HepG2 (cell line): ENCODE data around the gene PGRMC1. TPM values are rescaled to one million over a fixed set of nuclear protein-coding genes. Genes with fewer than 3 reads are reported as not detected.
"Not testable (repeated sequence)": the region's sequence is repeated elsewhere in the genome, so short reads cannot be mapped to it uniquely, and the experiment has no call there.

ENCODE experiments used
- ATAC-seq: fragments of 200-7000 bp; cut with Tn5 transposase; 3 replicates; pipeline ENCODE4 v1.9.1; 2020; ENCODE audit warnings: mild to moderate bottlenecking, moderate library complexity
- BruUV-seq: library from RNA; stranded (reverse); fragments of 400-500 nt; replicated peaks from 2 replicates; lab custom pipeline; 2021; lab: Mats Ljungman, UMichigan
- CTCF ChIA-PET: fragments of 300-600 bp; formaldehyde crosslinking; extraction: SDS; loops from one replicate; lab custom pipeline; 2021; ENCODE audit warnings: low total read pairs, inconsistent platforms, low intra/inter-chr PET ratio; lab: Yijun Ruan, JAX
- POLR2A ChIA-PET: fragments of 350-600 bp; sonication (Branson Sonifier 250); formaldehyde crosslinking; loops from one replicate; lab custom pipeline; 2020; ENCODE audit warnings: antibody characterized with exemption, inconsistent platforms; lab: Yijun Ruan, JAX
- DNase-seq: peaks from one replicate; pipeline ENCODE4 v3.0.0-alpha.2; 2015; ENCODE audit warnings: low spot score
- FAIRE-seq: peaks from 3 replicates; lab custom pipeline; 2011; peaks lifted over from hg19 to GRCh38; lab: Jason Lieb, UNC
- H2AFZ ChIP-seq: one replicate; pipeline ENCODE4 v1.6.1; 2011; ENCODE audit warnings: low read length, inconsistent platforms
- H3K27ac ChIP-seq: fragments of 300-600 bp; 3 replicates; pipeline ENCODE4 v1.8.0; 2011; ENCODE audit warnings: mixed run types, mild to moderate bottlenecking, mixed read lengths, low read length, inconsistent platforms; ENCODE audit not compliant: insufficient read depth; ENCODE audit errors: extremely low read length
- H3K27me3 ChIP-seq, 2 experiments: fragments of 200-600 bp in 1 of 2; 2 replicates in 1 of 2; 3 replicates in 1 of 2; pipeline versions ENCODE4 v1.6.0 to v1.8.0; 2011; ENCODE audit warnings: low read length in 2 of 2, mild to moderate bottlenecking in 2 of 2, moderate library complexity in 2 of 2, inconsistent platforms in 1 of 2; ENCODE audit not compliant: insufficient read depth in 2 of 2, control insufficient read depth in 1 of 2
- H3K36me3 ChIP-seq, 2 experiments: fragments of 200-600 bp in 1 of 2; replicated peaks in 1 of 2; 2 replicates in 1 of 2; 3 replicates in 1 of 2; pipeline versions ENCODE4 v1.5.1 to v1.8.0; 2011; ENCODE audit warnings: low read length in 2 of 2, inconsistent platforms in 1 of 2; ENCODE audit not compliant: insufficient read depth in 2 of 2, control insufficient read depth in 1 of 2
- H3K4me1 ChIP-seq: 2 replicates; pipeline ENCODE4 v1.5.1; 2012; ENCODE audit warnings: low read length, inconsistent platforms; ENCODE audit not compliant: insufficient read depth
- H3K4me2 ChIP-seq: 2 replicates; pipeline ENCODE4 v1.6.0; 2011; ENCODE audit warnings: low read depth, low read length, inconsistent platforms
- H3K4me3 ChIP-seq, 3 experiments: fragments of 200-600 bp in 1 of 3; sonication (generic), shearing (Covaris generic) in 1 of 3; replicated peaks in 1 of 3; 2 replicates each; pipeline ENCODE4 v1.5.1; 2011 to 2016; ENCODE audit warnings: low read length in 3 of 3, inconsistent platforms in 2 of 3, low read depth in 2 of 3, mild to moderate bottlenecking in 2 of 3, control low read depth in 1 of 3, mixed read lengths in 1 of 3; ENCODE audit not compliant: insufficient read depth in 1 of 3
- H3K79me2 ChIP-seq: one replicate; pipeline ENCODE4 v1.6.1; 2011; ENCODE audit warnings: low read length, inconsistent platforms; ENCODE audit not compliant: insufficient read depth
- H3K9ac ChIP-seq: 2 replicates; pipeline ENCODE4 v1.6.0; 2011; ENCODE audit warnings: mild to moderate bottlenecking, low read depth, low read length, inconsistent platforms; ENCODE audit not compliant: insufficient read depth
- H3K9me3 ChIP-seq: 2 replicates; pipeline ENCODE4 v1.5.1; 2012; ENCODE audit warnings: mild to moderate bottlenecking, low read length
- H4K20me1 ChIP-seq: 2 replicates; pipeline ENCODE4 v1.6.0; 2011; ENCODE audit warnings: inconsistent platforms, mild to moderate bottlenecking, low read length, moderate library complexity; ENCODE audit not compliant: insufficient read depth
- DR1 ChIP-seq: sonication (generic); formaldehyde crosslinking; IDR thresholded peaks from 2 replicates; pipeline ENCODE4 v1.8.0; 2021; ENCODE audit warnings: mild to moderate bottlenecking, missing genetic modification reagents, inconsistent platforms
- HNF4G ChIP-seq, 2 experiments: sonication (generic) in 1 of 2; formaldehyde crosslinking in 1 of 2; IDR thresholded peaks; 2 replicates each; pipeline versions ENCODE4 v1.4.0 to v1.6.1; 2011 to 2020; ENCODE audit warnings: borderline replicate concordance in 2 of 2, low read depth in 2 of 2, mild to moderate bottlenecking in 2 of 2, low read length in 1 of 2, missing genetic modification reagents in 1 of 2, moderate library complexity in 1 of 2
- HOXD1 ChIP-seq: sonication (generic); formaldehyde crosslinking; IDR thresholded peaks from 2 replicates; pipeline ENCODE4 v1.5.0; 2020; ENCODE audit warnings: missing genetic modification reagents
- LCORL ChIP-seq, 2 experiments: fragments of 450-650 bp in 1 of 2; sonication (generic) in 1 of 2; formaldehyde crosslinking in 1 of 2; IDR thresholded peaks; 2 replicates each; pipeline versions ENCODE4 v1.5.0 to v1.6.1; 2017 to 2020; ENCODE audit warnings: antibody characterized with exemption in 1 of 2, missing genetic modification reagents in 1 of 2
- MZF1 ChIP-seq: sonication (generic); formaldehyde crosslinking; IDR thresholded peaks from 2 replicates; pipeline ENCODE4 v1.8.1; 2023; ENCODE audit warnings: mild to moderate bottlenecking, missing genetic modification reagents, borderline replicate concordance
- ZNF292 ChIP-seq: sonication (generic); formaldehyde crosslinking; IDR thresholded peaks from 2 replicates; pipeline ENCODE4 v1.8.1; 2022; ENCODE audit warnings: mild to moderate bottlenecking, low read depth, missing genetic modification reagents, borderline replicate concordance
- ZNF616 ChIP-seq: sonication (generic); formaldehyde crosslinking; IDR thresholded peaks from 2 replicates; pipeline ENCODE4 v1.5.0; 2020; ENCODE audit warnings: low read depth, mild to moderate bottlenecking, missing genetic modification reagents
- WGBS: methylation state at CpG from one replicate; pipeline ENCODE4 v1.1.6; 2017; ENCODE audit warnings: low lambda C conversion rate; 5-methylcytosine and 5-hydroxymethylcytosine counted together
- in situ Hi-C: cut with HindIII; loops from 2 replicates; pipeline ENCODE4 v1.10.0; 2017; ENCODE audit warnings: low pct_unique_long_range_greater_than_20kb; ENCODE audit not compliant: extremely low pct_ligation_motif_present
- intact Hi-C: fragments of 100-400 bp; cut with micrococcal nuclease; formaldehyde crosslinking; loops from one replicate; pipeline ENCODE4 v1.10.0; 2022; ENCODE audit not compliant: unreplicated experiment
- polyA plus RNA-seq, 8 experiments: library from polyadenylated mRNA; depleted of rRNA in 3 of 8; stranded (reverse) in 7 of 8; unstranded in 1 of 8; fragments of >200 nt; fragmentation: Illumina TruSeq in 4 of 8; extraction: Trizol in 4 of 8; gene quantifications; 2 replicates each; pipeline versions ENCODE4 v1.2.1 to v1.2.3, GENCODE V29; 2011 to 2016; ENCODE audit warnings: low read depth in 4 of 8, missing spikeins in 1 of 8, mixed read lengths in 1 of 8; ENCODE audit not compliant: insufficient read depth in 1 of 8
- total RNA-seq, 5 experiments: library from RNA; depleted of rRNA; stranded (reverse); fragments of >200 nt; fragmentation: Illumina TruSeq; extraction: Trizol; gene quantifications; 2 replicates each; pipeline ENCODE4 v1.2.3, GENCODE V29; 2016; ENCODE audit warnings: low read depth in 1 of 5

The PGRMC1 gene
- total and polyA plus RNA-seq, 2 of the 13 experiments (the other 11 are each of a cell fraction or from before 2014, with no cell fraction given), result 44.7 to 124 TPM

GRCh38 chrX:119273420-119274192 lies 37.5 kb downstream of the PGRMC1 start:
- H3K4me1 ChIP-seq, result no peaks in the 10 kb centered on the region
- POLR2A ChIA-PET, result no interaction called here
- no peak overlapping the region for H2AFZ ChIP-seq

GRCh38 chrX:119282347-119282746 lies 46.3 kb downstream of the PGRMC1 start:
- ATAC-seq, H3K4me1 ChIP-seq, H3K27ac ChIP-seq, in situ Hi-C loops, H3K9me3 ChIP-seq, FAIRE-seq, intact Hi-C loops, H4K20me1 ChIP-seq, H3K27me3 ChIP-seq, DNase-seq, CTCF ChIA-PET, POLR2A ChIA-PET, H3K79me2 ChIP-seq, BruUV-seq, H3K36me3 ChIP-seq, H3K4me2 ChIP-seq, H2AFZ ChIP-seq, H3K9ac ChIP-seq, H3K4me3 ChIP-seq: not testable (repeated sequence)
- 6% methylated on average over 4 of the region's 4 CpGs for WGBS

More at GRCh38 chrX:119273420-119274192, 37.5 kb downstream of the PGRMC1 start:
- intact Hi-C loops, result no loop called here
- no peak overlapping the region for H3K4me3 ChIP-seq
- no TSS peak for BruUV-seq
- no peak overlapping the region for H3K27ac ChIP-seq
- no peak for FAIRE-seq
- H4K20me1 ChIP-seq, result no peaks in the 10 kb centered on the region
- no peak overlapping the region for H3K4me2 ChIP-seq
- no peaks in the 10 kb centered on the region for H3K27me3 ChIP-seq
- no peaks in the 10 kb centered on the region for H3K9me3 ChIP-seq
- no peak overlapping the region for H3K9ac ChIP-seq
- ATAC-seq, result no peak
- H3K36me3 ChIP-seq, result no peaks in the 10 kb centered on the region
- WGBS, result 79% methylated on average over 20 of the region's 61 CpGs
- in situ Hi-C loops, result no loop called here
- H3K79me2 ChIP-seq, result no peaks in the 10 kb centered on the region
- DNase-seq, result no peak
- CTCF ChIA-PET, result no interaction called here
- TF ChIP-seq HNF4G (IDR thresholded peaks at IDR 0.05; ENCODE audit: borderline replicate concordance, low read depth, low read length) (no peak), HNF4G (CRISPR knock-in tag; IDR thresholded peaks at IDR 0.05; ENCODE audit: borderline replicate concordance, low read depth) (no peak), ZNF292 (CRISPR knock-in tag) (no peak), MZF1 (no peak), ZNF616 (no peak), LCORL (IDR thresholded peaks at IDR 0.05) (no peak), LCORL (CRISPR knock-in tag; IDR thresholded peaks at IDR 0.05) (no peak), HOXD1 (CRISPR knock-in tag) (no peak), DR1 (CRISPR knock-in tag) (no peak)
